Immature natural killer cell (primary cell): ENCODE data around the gene SMOC2. TPM values are rescaled to one million over a fixed set of nuclear protein-coding genes. Genes with fewer than 3 reads are reported as not detected.
A peak's percentile ranks its signal among the peaks of the same experiment; 100 is the strongest.

Experiments used
- DNase-seq, 3 donors: peaks; one replicate each; pipeline ENCODE4 v3.0.0; 2022; ENCODE audit warnings: mixed read lengths in 1 of 3
- H3K27ac Mint-ChIP-seq, 6 donors: one replicate each; pipeline ENCODE4 v1.8.0; 2020; ENCODE audit warnings: mixed read lengths in 6 of 6, mild to moderate bottlenecking in 5 of 6, inconsistent platforms in 4 of 6, moderate library complexity in 3 of 6
- H3K27me3 Mint-ChIP-seq, 3 donors: one replicate each; pipeline ENCODE4 v1.8.0; 2020 to 2021; ENCODE audit warnings: low read depth in 3 of 3, mild to moderate bottlenecking in 3 of 3, mixed read lengths in 3 of 3, moderate library complexity in 3 of 3, inconsistent platforms in 1 of 3
- H3K36me3 Mint-ChIP-seq, 3 donors: one replicate each; pipeline ENCODE4 v1.8.0; 2020; ENCODE audit warnings: mixed read lengths in 3 of 3, inconsistent platforms in 2 of 3, mild to moderate bottlenecking in 2 of 3
- H3K4me1 Mint-ChIP-seq, 2 donors: one replicate each; pipeline ENCODE4 v1.8.0; 2020; ENCODE audit warnings: inconsistent platforms in 2 of 2, mild to moderate bottlenecking in 2 of 2, mixed read lengths in 2 of 2, moderate library complexity in 1 of 2
- H3K4me3 Mint-ChIP-seq, 5 donors: one replicate each; pipeline ENCODE4 v1.8.0; 2020; ENCODE audit warnings: mild to moderate bottlenecking in 5 of 5, mixed read lengths in 5 of 5, inconsistent platforms in 3 of 5, moderate library complexity in 3 of 5
- H3K9me3 Mint-ChIP-seq, 6 donors: one replicate each; pipeline ENCODE4 v1.8.0; 2020; ENCODE audit warnings: mild to moderate bottlenecking in 6 of 6, mixed read lengths in 6 of 6, inconsistent platforms in 4 of 6, moderate library complexity in 3 of 6
- polyA plus RNA-seq, 3 donors: library from polyadenylated mRNA; unstranded; fragments of 300-500 nt; fragmentation: Illumina TruSeq; gene quantifications; one replicate each; pipeline ENCODE4 v1.2.3, GENCODE V29; 2021

SMOC2 gene
- polyA plus RNA-seq, 3 donors from 2014 or later: not detected

- H3K4me1 Mint-ChIP-seq: peaks cover 2 to 6% of the 10 kb centered on the region in 2 donors
- no peaks in the 10 kb centered on the region for H3K9me3 Mint-ChIP-seq
- no peak for DNase-seq
- H3K27ac Mint-ChIP-seq: peak overlapping the region in 1 of 6 donors; percentile 37
- peaks cover 3 to 13% (median 13%) of the 10 kb centered on the region in 3 donors for H3K27me3 Mint-ChIP-seq
- no peak overlapping the region for H3K4me3 Mint-ChIP-seq
- no peaks in the 10 kb centered on the region for H3K36me3 Mint-ChIP-seq
Measured at GRCh38 chr6:168706471-168707177, 265.6 kb downstream of the SMOC2 start.

GRCh38 chr6:168708526-168708925 is 267.5 kb downstream of the SMOC2 start:
- H3K36me3 Mint-ChIP-seq: no peaks in the 10 kb centered on the region

DNA sequence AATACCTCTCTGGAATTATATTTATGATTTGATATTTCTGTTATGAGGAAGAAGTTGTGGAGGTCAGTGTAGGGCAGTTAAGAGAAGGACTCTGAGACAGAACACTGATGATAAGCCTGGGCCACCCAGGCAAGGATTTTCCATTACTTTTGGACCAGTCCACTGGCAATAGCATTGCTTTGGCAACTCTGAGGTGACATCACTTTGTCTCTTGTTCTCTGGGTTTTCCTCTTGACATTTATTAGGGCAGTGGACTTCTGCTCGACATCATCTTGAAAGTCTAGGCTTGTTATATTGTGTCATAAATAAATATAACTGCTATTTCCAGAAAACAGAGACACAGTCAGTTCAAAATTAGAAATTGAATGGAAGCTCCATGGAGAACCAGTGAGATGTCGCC is 268.0 kb downstream of the SMOC2 start:
- DNase-seq: no peak
- Mint-ChIP-seq H3K36me3 (no peaks in the 10 kb centered on the region), H3K4me3 (no peak overlapping the region), H3K27me3 (peaks cover 3 to 13% (median 7%) of the 10 kb centered on the region in 3 donors), H3K27ac (no peak overlapping the region), H3K9me3 (no peaks in the 10 kb centered on the region), H3K4me1 (peaks cover 2 to 6% of the 10 kb centered on the region in 2 donors)

More at GRCh38 chr6:168708526-168708925, 267.5 kb downstream of the SMOC2 start:
- DNase-seq: no peak
- no peak overlapping the region for H3K4me3 Mint-ChIP-seq
- no peaks in the 10 kb centered on the region for H3K9me3 Mint-ChIP-seq
- peaks cover 2 to 6% of the 10 kb centered on the region in 2 donors for H3K4me1 Mint-ChIP-seq
- H3K27me3 Mint-ChIP-seq: peaks cover 3 to 13% (median 7%) of the 10 kb centered on the region in 3 donors
- H3K27ac Mint-ChIP-seq: no peak overlapping the region

- Mint-ChIP-seq H3K4me3 (no peak overlapping the region), H3K27me3 (peaks cover 3 to 13% (median 7%) of the 10 kb centered on the region in 3 donors)
Measured at GRCh38 chr6:168709390-168709789, 268.4 kb downstream of the SMOC2 start.

DNA sequence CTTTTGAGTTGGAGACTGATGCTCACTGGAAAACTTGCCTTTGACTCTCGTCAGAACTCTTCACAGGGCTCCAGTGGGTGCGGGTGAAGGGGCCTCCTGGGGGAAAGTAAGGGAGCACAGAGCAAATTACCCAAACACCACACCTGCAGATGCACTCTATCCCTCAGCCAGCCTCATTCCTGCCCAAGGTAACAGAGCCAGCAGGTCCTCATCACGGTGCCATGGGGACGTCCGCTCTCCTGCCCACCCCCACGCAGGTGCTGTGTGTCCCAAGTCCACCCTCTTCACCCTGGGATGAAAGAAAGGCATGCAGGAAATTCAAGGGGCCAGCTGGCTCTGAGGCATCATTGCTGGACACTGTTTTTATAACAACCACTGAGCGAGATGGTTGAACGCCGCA is 269.0 kb downstream of the SMOC2 start:
- peaks cover 3 to 13% (median 6%) of the 10 kb centered on the region in 3 donors for H3K27me3 Mint-ChIP-seq
- no peak overlapping the region for H3K4me3 Mint-ChIP-seq
- no peak for DNase-seq
- no peaks in the 10 kb centered on the region for H3K36me3 Mint-ChIP-seq
- no peak overlapping the region for H3K27ac Mint-ChIP-seq
- no peaks in the 10 kb centered on the region for H3K9me3 Mint-ChIP-seq
- H3K4me1 Mint-ChIP-seq: peaks cover 2 to 6% of the 10 kb centered on the region in 2 donors

More at GRCh38 chr6:168709390-168709789, 268.4 kb downstream of the SMOC2 start:
- no peak for DNase-seq
- H3K36me3 Mint-ChIP-seq: no peaks in the 10 kb centered on the region
- no peaks in the 10 kb centered on the region for H3K9me3 Mint-ChIP-seq
- no peak overlapping the region for H3K27ac Mint-ChIP-seq
- H3K4me1 Mint-ChIP-seq: peaks cover 2 to 6% of the 10 kb centered on the region in 2 donors

GRCh38 chr6:168711049-168711640 is 270.2 kb downstream of the SMOC2 start:
- Mint-ChIP-seq H3K9me3 (no peaks in the 10 kb centered on the region), H3K27ac (no peak overlapping the region), H3K4me3 (no peak overlapping the region), H3K4me1 (peaks cover 2 to 6% of the 10 kb centered on the region in 2 donors), H3K36me3 (no peaks in the 10 kb centered on the region), H3K27me3 (peaks cover 2 to 11% (median 5%) of the 10 kb centered on the region in 3 donors)
- no peak for DNase-seq

DNA sequence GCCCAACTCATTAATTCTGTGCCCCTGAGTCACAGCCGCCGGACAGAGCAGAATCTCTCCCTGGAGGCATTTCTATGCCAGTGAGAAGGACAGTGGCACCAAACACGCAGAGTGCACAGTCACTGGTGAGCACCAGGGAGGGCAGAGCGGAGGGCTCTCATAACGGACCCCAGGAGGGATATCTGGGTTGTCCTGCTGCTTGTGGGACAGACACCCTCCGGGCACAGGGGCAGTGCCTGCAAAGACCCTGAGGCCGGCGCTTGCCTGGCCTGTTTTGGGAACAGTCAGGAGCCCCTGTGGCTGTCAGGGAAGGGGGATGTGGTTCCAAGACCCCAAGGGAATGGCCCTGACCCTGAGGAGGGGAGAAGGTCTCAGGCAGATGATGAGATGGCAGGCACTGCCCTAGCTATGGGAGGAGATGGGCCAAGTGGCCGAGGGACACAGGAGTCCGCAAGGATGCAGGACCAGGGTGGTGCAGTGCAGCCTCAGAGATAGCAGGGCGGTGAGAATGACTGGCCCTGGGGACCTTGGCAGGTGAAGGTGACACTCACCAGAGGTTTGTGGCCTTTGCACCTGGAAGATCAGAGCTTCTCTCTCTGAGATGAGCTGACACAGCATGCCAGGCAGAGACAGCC is 270.8 kb downstream of the SMOC2 start:
- no peaks in the 10 kb centered on the region for H3K36me3 Mint-ChIP-seq
- peaks cover 2 to 6% of the 10 kb centered on the region in 2 donors for H3K4me1 Mint-ChIP-seq
- no peaks in the 10 kb centered on the region for H3K9me3 Mint-ChIP-seq
- H3K27ac Mint-ChIP-seq: no peak overlapping the region
- no peak overlapping the region for H3K4me3 Mint-ChIP-seq
- DNase-seq: no peak
- H3K27me3 Mint-ChIP-seq: peaks cover 0 to 9% (median 0%) of the 10 kb centered on the region in 3 donors

DNA sequence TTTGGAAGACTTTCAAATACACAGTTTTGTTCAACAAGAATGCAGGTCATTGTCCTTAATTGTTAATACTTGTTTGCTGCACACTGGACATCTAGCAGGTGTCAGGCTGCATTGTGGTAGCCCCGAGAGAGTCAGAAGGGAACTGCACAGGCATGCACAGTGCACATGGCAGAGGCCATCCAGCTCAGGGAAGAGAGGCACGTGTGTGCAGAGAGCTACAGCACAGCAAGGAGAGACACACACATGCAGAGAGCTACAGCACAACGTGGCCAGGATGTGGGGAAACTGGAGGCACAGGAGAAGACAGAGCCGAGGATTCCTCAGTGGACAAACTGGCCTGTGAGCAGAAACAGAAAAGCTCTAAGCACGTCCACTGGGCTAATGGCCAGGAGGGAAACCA is 272.0 kb downstream of the SMOC2 start:
- Mint-ChIP-seq H3K36me3 (no peaks in the 10 kb centered on the region), H3K4me1 (peaks cover 2 to 6% of the 10 kb centered on the region in 2 donors), H3K9me3 (no peaks in the 10 kb centered on the region), H3K27ac (no peak overlapping the region), H3K4me3 (no peak overlapping the region), H3K27me3 (peaks cover 0 to 9% (median 0%) of the 10 kb centered on the region in 3 donors)
- DNase-seq: no peak

DNA sequence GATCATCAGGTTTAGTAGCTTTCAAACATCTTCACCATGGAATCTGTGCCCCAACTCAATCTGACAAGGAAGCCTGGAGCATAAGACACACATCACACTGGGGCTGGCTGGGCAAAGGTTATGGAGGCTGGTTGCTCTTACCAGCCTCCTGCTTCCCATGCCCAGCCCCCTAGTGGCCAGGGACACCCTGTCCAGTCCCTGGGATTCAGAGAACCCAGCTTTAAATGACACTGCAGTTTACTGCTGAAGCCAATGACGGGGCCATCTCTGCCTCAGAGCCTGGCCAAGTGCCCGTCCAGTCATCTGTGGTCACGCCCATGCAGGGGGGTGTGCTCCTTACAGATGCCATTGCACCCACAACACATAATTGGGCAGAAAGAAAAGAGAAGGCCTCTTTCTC is 272.9 kb downstream of the SMOC2 start:
- Mint-ChIP-seq H3K27me3 (peaks cover 0 to 7% (median 0%) of the 10 kb centered on the region in 3 donors), H3K9me3 (no peaks in the 10 kb centered on the region)

DNA sequence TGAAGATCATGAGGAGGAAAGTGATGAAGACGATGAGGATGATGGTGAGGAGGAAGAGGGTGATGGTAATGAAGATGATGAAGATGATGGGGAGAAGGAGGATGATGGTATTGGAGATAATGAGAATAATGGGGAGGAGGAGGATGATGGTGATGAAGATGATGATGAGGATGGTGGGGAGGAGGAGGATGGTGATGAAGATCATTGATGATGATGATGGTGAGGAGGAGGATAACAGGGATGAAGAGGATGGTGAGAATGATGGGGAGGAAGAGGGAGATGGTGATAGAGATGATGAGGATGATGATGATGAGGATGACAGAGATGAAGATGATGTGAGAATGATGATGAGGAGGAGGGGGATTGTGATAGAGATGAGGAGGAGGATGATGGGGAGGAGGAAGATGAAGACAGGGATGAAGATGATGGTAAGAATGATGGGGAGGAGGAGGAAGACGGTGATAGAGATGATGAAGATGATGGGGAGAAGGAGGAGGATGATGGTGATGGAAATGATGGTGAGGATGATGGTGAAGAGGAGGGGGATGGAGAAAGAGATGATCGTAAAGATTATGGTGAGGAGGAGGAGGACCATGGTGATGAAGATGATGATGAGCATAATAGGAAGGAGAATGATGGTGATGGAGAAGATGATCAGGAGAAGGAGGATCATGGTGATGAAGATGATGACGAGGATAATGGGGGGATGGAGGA is 273.7 kb downstream of the SMOC2 start:
- H3K9me3 Mint-ChIP-seq: no peaks in the 10 kb centered on the region
- no peaks in the 10 kb centered on the region for H3K36me3 Mint-ChIP-seq
- peaks cover 2 to 6% of the 10 kb centered on the region in 2 donors for H3K4me1 Mint-ChIP-seq
- no peak overlapping the region for H3K4me3 Mint-ChIP-seq
- H3K27ac Mint-ChIP-seq: no peak overlapping the region
- peaks cover 0 to 3% (median 0%) of the 10 kb centered on the region in 3 donors for H3K27me3 Mint-ChIP-seq
- DNase-seq: no peak

More for the DNA sequence above, 272.9 kb downstream of the SMOC2 start:
- Mint-ChIP-seq H3K4me3 (no peak overlapping the region), H3K27ac (no peak overlapping the region), H3K4me1 (peaks cover 2 to 6% of the 10 kb centered on the region in 2 donors), H3K36me3 (no peaks in the 10 kb centered on the region)
- DNase-seq: no peak

- peaks cover 0 to 3% (median 0%) of the 10 kb centered on the region in 3 donors for H3K27me3 Mint-ChIP-seq
- H3K4me3 Mint-ChIP-seq: no peak overlapping the region
- no peaks in the 10 kb centered on the region for H3K9me3 Mint-ChIP-seq
- H3K36me3 Mint-ChIP-seq: no peaks in the 10 kb centered on the region
- no peak for DNase-seq
- no peak overlapping the region for H3K27ac Mint-ChIP-seq
- peaks cover 2 to 4% of the 10 kb centered on the region in 2 donors for H3K4me1 Mint-ChIP-seq
Measured at GRCh38 chr6:168715643-168716481, 274.9 kb downstream of the SMOC2 start.

DNA sequence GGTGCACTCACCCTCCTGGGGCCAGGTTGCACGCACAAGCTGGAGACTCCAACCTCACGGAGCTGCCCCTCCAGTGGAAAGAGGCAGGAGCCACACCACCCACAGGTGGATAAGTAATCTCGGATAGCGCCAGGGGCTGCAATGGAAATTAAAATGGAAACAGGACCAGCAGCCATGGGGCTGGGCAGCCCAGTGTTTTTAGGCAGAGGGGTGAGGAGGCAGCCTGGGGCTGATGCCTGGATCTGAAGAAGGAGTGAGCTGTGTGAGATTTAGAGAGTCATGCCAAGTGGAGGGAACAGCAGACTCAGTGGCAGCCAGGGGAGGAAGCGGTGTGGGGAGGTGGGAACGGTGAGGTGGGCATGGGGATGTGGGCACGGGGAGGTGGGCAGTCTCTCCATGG is 275.6 kb downstream of the SMOC2 start:
- Mint-ChIP-seq H3K4me1 (no peaks in the 10 kb centered on the region), H3K36me3 (no peaks in the 10 kb centered on the region), H3K4me3 (no peak overlapping the region), H3K27ac (no peak overlapping the region), H3K27me3 (peaks cover 0 to 3% (median 0%) of the 10 kb centered on the region in 3 donors), H3K9me3 (no peaks in the 10 kb centered on the region)
- no peak for DNase-seq

DNA sequence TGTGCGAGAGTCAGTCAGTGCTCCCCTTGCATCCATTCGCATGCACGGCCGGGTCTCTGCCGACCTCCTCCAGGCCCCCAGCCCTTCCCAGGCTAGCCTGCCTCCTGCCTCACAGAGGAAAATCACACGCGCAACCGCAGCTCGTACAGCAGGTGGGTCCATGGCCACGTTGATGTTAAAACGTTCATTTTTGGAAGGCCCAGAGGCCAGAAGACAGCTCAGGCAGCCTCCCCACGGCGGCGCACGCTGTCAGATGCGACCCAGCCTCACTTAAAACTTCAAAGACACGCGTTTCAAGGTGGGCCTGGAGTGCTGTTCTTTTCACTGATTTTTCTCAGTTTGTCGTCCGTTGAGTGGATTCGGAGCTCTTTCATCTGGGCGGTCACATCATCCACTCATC is 276.5 kb downstream of the SMOC2 start:
- Mint-ChIP-seq H3K4me3 (no peak overlapping the region), H3K27ac (no peak overlapping the region), H3K36me3 (peaks cover 0 to 3% (median 0%) of the 10 kb centered on the region in 3 donors), H3K9me3 (no peaks in the 10 kb centered on the region), H3K4me1 (no peaks in the 10 kb centered on the region), H3K27me3 (peaks cover 0 to 5% (median 0%) of the 10 kb centered on the region in 3 donors)
- no peak for DNase-seq
